HL-60 (cell line): ENCODE results near the gene HCK.

Experiments
- DNase-seq, 2 experiments: peaks; one replicate each; pipeline ENCODE4 v3.0.0-alpha.2; 2010 to 2020; ENCODE audit warnings: low read depth in 1 of 2, low spot score in 1 of 2
- H3K27ac ChIP-seq: fragments of 250-450 bp; sonication (Bioruptor Pico); replicated peaks from 2 replicates; pipeline ENCODE4 v1.5.1; 2020; ENCODE audit warnings: mild to moderate bottlenecking, moderate library complexity
- H3K27me3 ChIP-seq: fragments of 250-450 bp; sonication (Bioruptor Pico); 2 replicates; pipeline ENCODE4 v1.5.1; 2021; ENCODE audit warnings: mild to moderate bottlenecking, moderate library complexity; ENCODE audit not compliant: insufficient read depth, poor library complexity, severe bottlenecking
- H3K4me3 ChIP-seq: replicated peaks from 2 replicates; pipeline ENCODE4 v1.5.1; 2011; ENCODE audit warnings: mild to moderate bottlenecking, control low read depth, low read length; ENCODE audit not compliant: insufficient read depth
- CTCF ChIP-seq: IDR thresholded peaks from one replicate; pipeline ENCODE4 v1.5.1; 2011; ENCODE audit warnings: low read length, control low read depth, inconsistent platforms; ENCODE audit not compliant: insufficient read depth
- GABPA ChIP-seq: IDR thresholded peaks from 2 replicates; pipeline ENCODE4 v1.6.1; 2012; ENCODE audit warnings: low read depth
- POLR2AphosphoS5 ChIP-seq: IDR thresholded peaks from 2 replicates; pipeline ENCODE4 v1.6.1; 2012; ENCODE audit warnings: low read depth
- REST ChIP-seq: IDR thresholded peaks from 2 replicates; pipeline ENCODE4 v1.6.1; 2012; ENCODE audit warnings: low read depth; ENCODE audit not compliant: insufficient replicate concordance
- SPI1 ChIP-seq: IDR thresholded peaks from 2 replicates; pipeline ENCODE4 v1.6.1; 2012; ENCODE audit warnings: low read depth, mild to moderate bottlenecking, borderline replicate concordance

The HCK gene

GRCh38 chr20:32010101-32010500 is 41.9 kb upstream of the HCK start, which contains the start of gene CCM2L:
CCM2L (plus strand) TSS chr20:32010438; CDS start chr20:32010455, 17 bp downstream.
- Histone ChIP-seq H3K4me3 (no peak within 1 kb of the TSS), H3K27ac (no peak within 1 kb of the TSS), H3K27me3 (peaks cover 7% of the 10 kb centered on the region)
- DNase-seq, result no peak
- TF ChIP-seq SPI1 (no peak), GABPA (no peak), REST (no peak), CTCF (no peak), POLR2AphosphoS5 (no peak)

- TF ChIP-seq GABPA, result no peak
- DNase-seq, result no peak
- Histone ChIP-seq H3K4me3 (no peak overlapping the region), H3K27me3 (peaks cover 7% of the 10 kb centered on the region), H3K27ac (no peak overlapping the region)
Measured at GRCh38 chr20:32010666-32011065, 41.4 kb upstream of the HCK start.

- no peak for TF ChIP-seq REST
- TF ChIP-seq POLR2AphosphoS5, result no peak
- no peak for TF ChIP-seq SPI1
- TF ChIP-seq GABPA, result no peak
- no peak for TF ChIP-seq CTCF
- H3K27ac ChIP-seq, result no peak overlapping the region
- H3K27me3 ChIP-seq, result peaks cover 19% of the 10 kb centered on the region
- H3K4me3 ChIP-seq, result no peak overlapping the region
- no peak for DNase-seq
Measured at GRCh38 chr20:32012159-32012688, 39.8 kb upstream of the HCK start.

- no peak for DNase-seq
- Histone ChIP-seq H3K4me3 (no peak overlapping the region), H3K27me3 (peaks cover 27% of the 10 kb centered on the region), H3K27ac (no peak overlapping the region)
- no peak for TF ChIP-seq CTCF
- no peak for TF ChIP-seq GABPA
- TF ChIP-seq POLR2AphosphoS5, result no peak
- no peak for TF ChIP-seq REST
- TF ChIP-seq SPI1, result no peak
Measured at GRCh38 chr20:32013326-32013725, 38.7 kb upstream of the HCK start.
